NB4 (cell line): ENCODE data around the gene SPATA6L.

Experiments used
- MYC ChIP-seq: IDR thresholded peaks from 2 replicates; pipeline ENCODE4 v1.6.1; 2011; ENCODE audit warnings: low read depth, low read length
- POLR2A ChIP-seq: IDR thresholded peaks from 2 replicates; pipeline ENCODE4 v1.6.1; 2011; ENCODE audit warnings: mild to moderate bottlenecking; ENCODE audit not compliant: insufficient read length; ENCODE audit errors: extremely low read depth
- TF ChIP-seq, protein P1 (sequence below): IDR thresholded peaks from one replicate; pipeline ENCODE4 v1.5.1; 2012; ENCODE audit warnings: low read depth, low read length
- TF ChIP-seq, protein P2 (sequence below): IDR thresholded peaks from 2 replicates; pipeline ENCODE4 v1.6.1; 2011; ENCODE audit warnings: low read depth, low read length

GRCh38 chr9:4691795-4692194 is 25.5 kb upstream of the SPATA6L start:
- TF ChIP-seq, protein P1, sequence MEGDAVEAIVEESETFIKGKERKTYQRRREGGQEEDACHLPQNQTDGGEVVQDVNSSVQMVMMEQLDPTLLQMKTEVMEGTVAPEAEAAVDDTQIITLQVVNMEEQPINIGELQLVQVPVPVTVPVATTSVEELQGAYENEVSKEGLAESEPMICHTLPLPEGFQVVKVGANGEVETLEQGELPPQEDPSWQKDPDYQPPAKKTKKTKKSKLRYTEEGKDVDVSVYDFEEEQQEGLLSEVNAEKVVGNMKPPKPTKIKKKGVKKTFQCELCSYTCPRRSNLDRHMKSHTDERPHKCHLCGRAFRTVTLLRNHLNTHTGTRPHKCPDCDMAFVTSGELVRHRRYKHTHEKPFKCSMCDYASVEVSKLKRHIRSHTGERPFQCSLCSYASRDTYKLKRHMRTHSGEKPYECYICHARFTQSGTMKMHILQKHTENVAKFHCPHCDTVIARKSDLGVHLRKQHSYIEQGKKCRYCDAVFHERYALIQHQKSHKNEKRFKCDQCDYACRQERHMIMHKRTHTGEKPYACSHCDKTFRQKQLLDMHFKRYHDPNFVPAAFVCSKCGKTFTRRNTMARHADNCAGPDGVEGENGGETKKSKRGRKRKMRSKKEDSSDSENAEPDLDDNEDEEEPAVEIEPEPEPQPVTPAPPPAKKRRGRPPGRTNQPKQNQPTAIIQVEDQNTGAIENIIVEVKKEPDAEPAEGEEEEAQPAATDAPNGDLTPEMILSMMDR, result no peak
- TF ChIP-seq POLR2A (no peak), MYC (no peak)
- TF ChIP-seq, protein P2, sequence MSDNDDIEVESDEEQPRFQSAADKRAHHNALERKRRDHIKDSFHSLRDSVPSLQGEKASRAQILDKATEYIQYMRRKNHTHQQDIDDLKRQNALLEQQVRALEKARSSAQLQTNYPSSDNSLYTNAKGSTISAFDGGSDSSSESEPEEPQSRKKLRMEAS, result no peak
